PC-9 (cell line): ENCODE results near the gene ABCD3. TPM values are rescaled to one million over a fixed set of nuclear protein-coding genes. Genes with fewer than 3 reads are reported as not detected.
"Not testable (repeated sequence)": the region's sequence is repeated elsewhere in the genome, so short reads cannot be mapped to it uniquely, and the experiment has no call there.

ENCODE experiments used
- BruUV-seq: library from RNA; stranded (reverse); fragments of 400-500 nt; replicated peaks from 2 replicates; lab custom pipeline; 2021; lab: Mats Ljungman, UMichigan
- CTCF ChIA-PET: fragments of 300-600 bp; sonication (Branson Sonifier 250); formaldehyde crosslinking; loops from one replicate; lab custom pipeline; 2022; ENCODE audit warnings: antibody characterized with exemption; lab: Charles Lee
- POLR2A ChIA-PET: fragments of 300-600 bp; sonication (Branson Sonifier 250); formaldehyde crosslinking; loops from one replicate; lab custom pipeline; 2022; ENCODE audit warnings: antibody characterized with exemption; ENCODE audit not compliant: unreplicated experiment; lab: Charles Lee
- DNase-seq, 2 experiments: peaks; one replicate each; pipeline versions ENCODE4 v3.0.0 to v3.0.0-alpha.2; 2015 to 2022; ENCODE audit warnings: mixed read lengths in 1 of 2
- H2AFZ ChIP-seq: fragments of 200-600 bp; sonication (generic); 2 replicates; pipeline ENCODE4 v1.8.1; 2017; ENCODE audit warnings: antibody characterized with exemption
- H3F3A ChIP-seq: fragments of 200-600 bp; sonication (generic); 2 replicates; pipeline ENCODE4 v1.8.1; 2017; ENCODE audit warnings: antibody characterized with exemption, mild to moderate bottlenecking, low read depth; ENCODE audit not compliant: insufficient read depth
- H3K27ac ChIP-seq: fragments of 200-600 bp; sonication (generic); 2 replicates; pipeline ENCODE4 v1.6.1; 2016; ENCODE audit warnings: mixed run types
- H3K27me3 ChIP-seq: fragments of 200-600 bp; sonication (generic); 2 replicates; pipeline ENCODE4 v1.6.1; 2016; ENCODE audit warnings: low read depth, mixed run types; ENCODE audit not compliant: insufficient read depth
- H3K36me3 ChIP-seq: fragments of 200-600 bp; sonication (generic); 2 replicates; pipeline ENCODE4 v1.6.1; 2016; ENCODE audit warnings: low read depth, mixed run types
- H3K4me1 ChIP-seq: fragments of 200-600 bp; sonication (generic); replicated peaks from 2 replicates; pipeline ENCODE4 v1.6.1; 2016; ENCODE audit warnings: mixed run types; ENCODE audit not compliant: insufficient read depth
- H3K4me2 ChIP-seq: fragments of 200-600 bp; sonication (generic); 2 replicates; pipeline ENCODE4 v1.6.1; 2017; ENCODE audit warnings: mixed run types
- H3K4me3 ChIP-seq: fragments of 200-600 bp; sonication (generic); 2 replicates; pipeline ENCODE4 v1.6.1; 2016; ENCODE audit warnings: mixed run types
- H3K79me2 ChIP-seq: fragments of 200-600 bp; sonication (generic); 2 replicates; pipeline ENCODE4 v1.6.1; 2017; ENCODE audit warnings: low read depth, mixed run types
- H3K9me2 ChIP-seq: fragments of 200-600 bp; sonication (generic); 2 replicates; pipeline ENCODE4 v1.8.1; 2017; ENCODE audit warnings: mild to moderate bottlenecking; ENCODE audit not compliant: insufficient read depth
- H3K9me3 ChIP-seq: fragments of 200-600 bp; sonication (generic); 2 replicates; pipeline ENCODE4 v1.8.1; 2016; ENCODE audit warnings: low read depth; ENCODE audit not compliant: insufficient read depth
- H4K20me1 ChIP-seq: fragments of 200-600 bp; sonication (generic); 2 replicates; pipeline ENCODE4 v1.8.1; 2017; ENCODE audit not compliant: insufficient read depth
- EZH2 ChIP-seq: fragments of 200-600 bp; sonication (generic); IDR thresholded peaks from 2 replicates; pipeline ENCODE4 v1.8.0; 2017; ENCODE audit warnings: antibody characterized with exemption, low read depth
- intact Hi-C: fragments of 100-400 bp; cut with micrococcal nuclease; formaldehyde crosslinking; loops from one replicate; pipeline ENCODE4 v1.10.0; 2022; ENCODE audit not compliant: unreplicated experiment
- total RNA-seq: library from RNA; stranded (reverse); gene quantifications from 2 replicates; pipeline ENCODE4 v1.2.3, GENCODE V29; 2021
- TF ChIP-seq, protein P1 (sequence below): fragments of 200-600 bp; sonication (generic); conservative IDR thresholded peaks from 2 replicates; pipeline ENCODE4 v1.6.1; 2017; ENCODE audit warnings: mixed run types, antibody characterized with exemption, mild to moderate bottlenecking, moderate library complexity

ABCD3 gene
- total RNA-seq, 1 experiment from 2014 or later = 51.6 TPM

DNA sequence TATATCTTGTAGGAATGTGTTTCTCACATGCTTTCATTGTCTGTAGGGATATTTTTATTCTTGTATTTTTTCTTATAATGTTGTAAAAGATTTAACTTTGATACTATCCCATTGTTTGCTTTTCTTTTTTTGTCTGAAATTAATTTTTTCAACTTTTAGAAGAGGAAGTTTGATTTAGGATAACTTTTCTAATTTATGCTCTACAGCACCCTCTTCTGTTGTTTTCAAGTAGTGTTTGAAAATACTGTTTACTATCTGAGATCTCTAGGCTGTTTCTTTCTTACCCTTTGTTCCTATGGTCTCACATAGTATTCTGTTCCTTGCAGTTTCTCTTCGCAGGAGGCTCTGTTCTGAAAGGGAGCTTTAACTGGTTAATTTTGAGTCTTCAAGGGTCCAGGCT lies 21.9 kb downstream of the ABCD3 start:
- Histone ChIP-seq H3K79me2 (peaks cover 97% of the 10 kb centered on the region), H3K4me1 (no peaks in the 10 kb centered on the region), H3K9me3 (peaks cover 41% of the 10 kb centered on the region), H4K20me1 (no peaks in the 10 kb centered on the region; the same call in 1 of the 2 replicates), H3K27me3 (no peaks in the 10 kb centered on the region), H3K4me3 (no peak overlapping the region), H3K27ac (no peak overlapping the region), H2AFZ (no peak overlapping the region), H3K4me2 (no peak overlapping the region), H3K36me3 (peaks cover 23% of the 10 kb centered on the region; the same call in 1 of the 2 replicates), H3F3A (0 out of 2 replicates have a peak, but pooled peaks cover 4% of the 10 kb centered on the region), H3K9me2 (no peaks in the 10 kb centered on the region)
- POLR2A ChIA-PET = no interaction called here
- CTCF ChIA-PET = no interaction called here
- intact Hi-C loops = no loop called here
- no peak for DNase-seq
- TF ChIP-seq, protein P1, sequence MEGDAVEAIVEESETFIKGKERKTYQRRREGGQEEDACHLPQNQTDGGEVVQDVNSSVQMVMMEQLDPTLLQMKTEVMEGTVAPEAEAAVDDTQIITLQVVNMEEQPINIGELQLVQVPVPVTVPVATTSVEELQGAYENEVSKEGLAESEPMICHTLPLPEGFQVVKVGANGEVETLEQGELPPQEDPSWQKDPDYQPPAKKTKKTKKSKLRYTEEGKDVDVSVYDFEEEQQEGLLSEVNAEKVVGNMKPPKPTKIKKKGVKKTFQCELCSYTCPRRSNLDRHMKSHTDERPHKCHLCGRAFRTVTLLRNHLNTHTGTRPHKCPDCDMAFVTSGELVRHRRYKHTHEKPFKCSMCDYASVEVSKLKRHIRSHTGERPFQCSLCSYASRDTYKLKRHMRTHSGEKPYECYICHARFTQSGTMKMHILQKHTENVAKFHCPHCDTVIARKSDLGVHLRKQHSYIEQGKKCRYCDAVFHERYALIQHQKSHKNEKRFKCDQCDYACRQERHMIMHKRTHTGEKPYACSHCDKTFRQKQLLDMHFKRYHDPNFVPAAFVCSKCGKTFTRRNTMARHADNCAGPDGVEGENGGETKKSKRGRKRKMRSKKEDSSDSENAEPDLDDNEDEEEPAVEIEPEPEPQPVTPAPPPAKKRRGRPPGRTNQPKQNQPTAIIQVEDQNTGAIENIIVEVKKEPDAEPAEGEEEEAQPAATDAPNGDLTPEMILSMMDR = no peak; the same call in 1 of the 2 replicates
- no peak for TF ChIP-seq EZH2
- no TSS peak for BruUV-seq

DNA sequence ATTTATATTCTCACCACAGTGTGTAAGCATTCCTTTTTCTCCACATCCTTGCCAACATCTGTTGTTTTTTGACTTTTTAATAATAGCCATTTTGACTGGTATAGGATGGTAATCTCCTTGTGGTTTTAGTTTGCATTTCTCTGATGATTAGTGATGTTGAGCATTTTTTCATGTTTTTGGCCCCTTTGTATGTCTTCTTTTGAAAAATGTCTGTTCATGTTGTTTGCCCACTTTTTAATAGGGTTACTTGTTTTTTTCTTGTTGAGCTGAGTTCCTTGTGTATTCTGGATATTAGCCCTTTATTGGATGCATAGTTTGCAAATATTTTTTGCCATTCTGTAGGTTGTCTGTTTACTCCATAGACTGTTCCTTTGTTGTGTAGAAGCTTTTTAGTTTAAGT lies 24.9 kb downstream of the ABCD3 start:
- CTCF ChIA-PET, H3K4me2 ChIP-seq, H3F3A ChIP-seq, H3K27ac ChIP-seq, H3K4me3 ChIP-seq, H2AFZ ChIP-seq, H3K27me3 ChIP-seq, BruUV-seq, H3K4me1 ChIP-seq, H3K9me2 ChIP-seq, POLR2A ChIA-PET, intact Hi-C loops, H4K20me1 ChIP-seq, DNase-seq: not testable (repeated sequence)
- H3K36me3 ChIP-seq = peaks cover 14% of the 10 kb centered on the region; the same call in 1 of the 2 replicates
- peaks cover 87% of the 10 kb centered on the region for H3K79me2 ChIP-seq
- peaks cover 35% of the 10 kb centered on the region for H3K9me3 ChIP-seq

DNA sequence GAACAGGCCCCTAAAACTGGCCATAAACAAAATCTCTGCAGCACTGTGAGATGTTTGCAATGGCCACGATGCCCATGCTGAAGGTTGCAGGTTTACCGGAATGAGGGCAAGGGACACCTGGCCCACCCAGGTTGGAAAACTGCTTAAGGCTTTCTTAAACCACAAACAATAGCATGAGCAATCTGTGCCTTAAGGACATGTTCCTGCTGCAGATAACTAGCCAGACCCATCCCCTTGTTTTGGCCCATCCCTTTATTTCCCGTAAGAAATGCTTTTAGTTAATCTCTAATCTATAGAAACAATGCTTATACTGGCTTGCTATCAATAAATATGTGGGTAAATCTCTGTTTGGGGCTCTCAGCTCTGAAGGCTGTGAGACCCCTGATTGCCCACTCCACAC lies 26.6 kb downstream of the ABCD3 start:
- Histone ChIP-seq H3K36me3 (peaks cover 27% of the 10 kb centered on the region), H3K9me3 (peaks cover 50% of the 10 kb centered on the region), H3K79me2 (peaks cover 71% of the 10 kb centered on the region)
- POLR2A ChIA-PET, DNase-seq, H3K4me3 ChIP-seq, H3K4me2 ChIP-seq, H3K9me2 ChIP-seq, H3K27ac ChIP-seq, BruUV-seq, H3F3A ChIP-seq, H4K20me1 ChIP-seq, H3K27me3 ChIP-seq, intact Hi-C loops, H3K4me1 ChIP-seq, H2AFZ ChIP-seq, CTCF ChIA-PET: not testable (repeated sequence)

DNA sequence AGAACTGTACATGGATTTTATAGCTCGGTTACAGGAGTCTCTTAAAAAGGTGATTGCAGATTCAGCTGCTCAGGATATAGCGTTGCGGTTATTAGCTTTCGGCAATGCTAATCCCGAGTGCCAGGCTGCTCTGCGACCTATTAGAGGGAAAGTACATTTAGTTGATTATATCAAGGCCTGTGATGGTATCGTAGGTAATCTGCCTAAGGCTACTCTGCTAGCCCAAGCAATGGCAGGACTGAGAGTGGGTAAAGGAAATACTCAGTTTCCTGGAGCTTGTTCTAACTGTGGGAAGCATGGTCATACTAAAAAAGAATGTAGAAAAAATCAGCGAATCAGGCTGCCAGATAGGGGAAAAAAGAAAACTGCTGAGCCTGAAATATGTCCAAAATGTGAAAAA lies 27.5 kb downstream of the ABCD3 start:
- H2AFZ ChIP-seq, H3K4me1 ChIP-seq, H3K4me2 ChIP-seq, intact Hi-C loops, H3F3A ChIP-seq, POLR2A ChIA-PET, H3K9me2 ChIP-seq, H3K27me3 ChIP-seq, BruUV-seq, DNase-seq, CTCF ChIA-PET, H3K27ac ChIP-seq, H4K20me1 ChIP-seq, H3K4me3 ChIP-seq: not testable (repeated sequence)
- Histone ChIP-seq H3K79me2 (peaks cover 61% of the 10 kb centered on the region), H3K9me3 (peaks cover 54% of the 10 kb centered on the region), H3K36me3 (peaks cover 36% of the 10 kb centered on the region)

DNA sequence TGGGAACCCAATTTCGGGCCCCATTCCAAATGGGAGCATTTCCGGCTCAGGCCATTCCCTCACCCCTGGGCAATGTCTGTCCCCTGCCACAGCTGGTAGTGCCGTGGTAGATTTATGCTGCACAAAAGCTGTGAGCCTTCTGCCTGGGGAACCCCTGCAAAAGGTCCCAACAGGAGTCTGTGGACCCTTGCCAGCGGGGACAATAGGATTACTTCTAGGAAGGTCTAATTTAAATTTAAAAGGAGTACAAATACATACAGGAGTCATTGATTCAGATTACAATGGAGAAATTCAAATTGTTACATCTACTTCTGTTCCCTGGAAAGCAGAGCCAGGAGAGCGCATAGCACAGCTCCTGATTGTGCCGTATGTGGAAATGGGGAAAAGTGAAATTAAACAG lies 28.0 kb downstream of the ABCD3 start:
- H3K9me2 ChIP-seq, POLR2A ChIA-PET, H3K4me3 ChIP-seq, H3F3A ChIP-seq, H2AFZ ChIP-seq, BruUV-seq, intact Hi-C loops, H3K4me1 ChIP-seq, H4K20me1 ChIP-seq, H3K4me2 ChIP-seq, H3K27ac ChIP-seq, CTCF ChIA-PET, DNase-seq, H3K27me3 ChIP-seq: not testable (repeated sequence)
- Histone ChIP-seq H3K79me2 (peaks cover 57% of the 10 kb centered on the region), H3K36me3 (peaks cover 40% of the 10 kb centered on the region), H3K9me3 (peaks cover 58% of the 10 kb centered on the region)

DNA sequence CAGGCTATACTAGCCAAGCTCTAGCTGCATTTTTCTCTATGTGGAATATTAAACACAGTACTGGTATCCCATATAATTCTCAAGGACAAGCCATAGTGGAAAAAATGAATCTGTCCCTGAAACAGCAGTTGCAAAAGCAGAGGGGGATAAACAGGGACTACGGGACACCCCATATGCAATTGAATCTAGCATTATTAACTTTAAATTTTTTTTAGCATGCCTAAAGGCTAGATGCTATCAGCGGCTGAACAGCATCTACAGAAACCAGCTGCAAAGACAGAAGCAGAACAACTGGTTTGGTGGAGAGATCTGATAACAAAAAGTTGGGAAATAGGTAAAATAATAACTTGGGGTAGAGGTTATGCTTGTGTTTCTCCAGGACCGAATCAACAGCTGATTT lies 30.6 kb downstream of the ABCD3 start:
- peaks cover 55% of the 10 kb centered on the region for H3K36me3 ChIP-seq
- CTCF ChIA-PET, POLR2A ChIA-PET, H3K9me2 ChIP-seq, BruUV-seq, DNase-seq, H3K27ac ChIP-seq, H3F3A ChIP-seq, H3K4me1 ChIP-seq, H3K27me3 ChIP-seq, H3K4me2 ChIP-seq, H3K4me3 ChIP-seq, H2AFZ ChIP-seq, H4K20me1 ChIP-seq, intact Hi-C loops: not testable (repeated sequence)
- peaks cover 33% of the 10 kb centered on the region for H3K79me2 ChIP-seq
- H3K9me3 ChIP-seq = peaks cover 53% of the 10 kb centered on the region
